Measurements from ENCODE around the gene PPP1R8.
"Not testable (repeated sequence)": the region's sequence is repeated elsewhere in the genome, so short reads cannot be mapped to it uniquely, and the experiment has no call there.

Gene PPP1R8

GRCh38 chr1:27868932-27869718 lies 38.5 kb downstream of the PPP1R8 start:
- no peaks in the 10 kb centered on the region for H3K27me3 ChIP-seq (ENCODE audit: control insufficient read depth in 5 of 5, insufficient read depth in 4 of 5, low read length in 5 of 5)
- H3K4me3 ChIP-seq (ENCODE audit: low read depth in 1 of 5, low read length in 5 of 5) = no peak overlapping the region
- no peak overlapping the region for H3K27ac ChIP-seq (ENCODE audit: low read depth, low read length)
- H3K4me1 ChIP-seq (ENCODE audit: control insufficient read depth in 5 of 5, insufficient read depth in 5 of 5, low read length in 5 of 5) = peaks cover 0 to 45% (median 32%) of the 10 kb centered on the region in 5 donors
- H3K9me3 ChIP-seq (ENCODE audit: control insufficient read depth in 5 of 5, low read length in 5 of 5) = no peaks in the 10 kb centered on the region
- H3K36me3 ChIP-seq (ENCODE audit: control insufficient read depth in 5 of 5, insufficient read depth in 5 of 5, low read length in 5 of 5) = no peaks in the 10 kb centered on the region
- peak overlapping the region in 1 of 5 donors; percentile 1 for H3K9ac ChIP-seq (ENCODE audit: low read length in 5 of 5)

DNA sequence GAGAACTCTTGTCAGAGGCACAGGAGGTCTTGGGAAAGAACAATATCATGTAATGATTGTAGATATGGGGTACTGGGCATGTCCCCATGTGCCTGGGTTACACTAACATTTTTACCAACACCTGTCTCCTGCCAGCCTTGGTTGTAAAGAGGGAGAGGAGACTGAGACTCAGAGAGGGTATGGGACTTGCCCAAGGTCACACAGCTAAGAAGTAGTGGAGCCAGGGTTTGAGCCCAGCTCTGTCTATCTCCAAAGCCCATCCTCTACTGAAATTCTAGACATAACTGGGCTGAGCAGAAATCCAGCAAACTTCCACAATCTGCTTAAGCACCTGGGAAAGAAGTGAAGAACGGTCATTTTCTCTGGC lies 39.1 kb downstream of the PPP1R8 start:
- no peak overlapping the region for H3K27ac ChIP-seq (ENCODE audit: low read depth, low read length)
- H3K4me3 ChIP-seq (ENCODE audit: low read depth in 1 of 5, low read length in 5 of 5) = no peak overlapping the region
- H3K4me1 ChIP-seq (ENCODE audit: control insufficient read depth in 5 of 5, insufficient read depth in 5 of 5, low read length in 5 of 5) = peaks cover 0 to 39% (median 27%) of the 10 kb centered on the region in 5 donors
- H3K9me3 ChIP-seq (ENCODE audit: control insufficient read depth in 5 of 5, low read length in 5 of 5) = no peaks in the 10 kb centered on the region
- no peaks in the 10 kb centered on the region for H3K27me3 ChIP-seq (ENCODE audit: control insufficient read depth in 5 of 5, insufficient read depth in 4 of 5, low read length in 5 of 5)
- H3K36me3 ChIP-seq (ENCODE audit: control insufficient read depth in 5 of 5, insufficient read depth in 5 of 5, low read length in 5 of 5) = no peaks in the 10 kb centered on the region
- H3K9ac ChIP-seq (ENCODE audit: low read length in 5 of 5) = no peak overlapping the region

DNA sequence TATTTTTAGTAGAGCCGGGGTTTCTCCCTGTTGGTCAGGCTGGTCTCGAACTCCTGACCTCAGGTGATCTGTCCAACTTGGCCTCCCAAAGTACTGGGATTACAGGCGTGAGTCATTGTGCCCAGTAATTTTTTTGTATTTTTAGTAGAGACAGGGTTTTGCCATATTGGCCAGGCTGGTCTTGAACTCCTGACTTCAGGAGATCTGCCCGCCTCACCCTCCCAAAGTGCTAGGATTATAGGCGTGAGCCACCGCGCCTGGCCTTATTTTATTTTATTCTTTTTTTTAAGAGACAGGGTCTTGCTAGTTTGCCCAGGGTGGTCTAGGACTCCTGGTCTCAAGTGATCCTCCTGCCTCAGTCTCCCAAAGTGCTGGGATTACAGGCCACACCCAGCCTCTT lies 40.5 kb downstream of the PPP1R8 start:
- H3K9ac ChIP-seq (ENCODE audit: low read length in 5 of 5); H3K27ac ChIP-seq (ENCODE audit: low read depth, low read length); H3K27me3 ChIP-seq (ENCODE audit: control insufficient read depth in 5 of 5, insufficient read depth in 4 of 5, low read length in 5 of 5); H3K36me3 ChIP-seq (ENCODE audit: control insufficient read depth in 5 of 5, insufficient read depth in 5 of 5, low read length in 5 of 5); H3K9me3 ChIP-seq (ENCODE audit: control insufficient read depth in 5 of 5, low read length in 5 of 5); H3K4me3 ChIP-seq (ENCODE audit: low read depth in 1 of 5, low read length in 5 of 5): not testable (repeated sequence)
- peaks cover 0 to 39% (median 21%) of the 10 kb centered on the region in 5 donors for H3K4me1 ChIP-seq (ENCODE audit: control insufficient read depth in 5 of 5, insufficient read depth in 5 of 5, low read length in 5 of 5)

DNA sequence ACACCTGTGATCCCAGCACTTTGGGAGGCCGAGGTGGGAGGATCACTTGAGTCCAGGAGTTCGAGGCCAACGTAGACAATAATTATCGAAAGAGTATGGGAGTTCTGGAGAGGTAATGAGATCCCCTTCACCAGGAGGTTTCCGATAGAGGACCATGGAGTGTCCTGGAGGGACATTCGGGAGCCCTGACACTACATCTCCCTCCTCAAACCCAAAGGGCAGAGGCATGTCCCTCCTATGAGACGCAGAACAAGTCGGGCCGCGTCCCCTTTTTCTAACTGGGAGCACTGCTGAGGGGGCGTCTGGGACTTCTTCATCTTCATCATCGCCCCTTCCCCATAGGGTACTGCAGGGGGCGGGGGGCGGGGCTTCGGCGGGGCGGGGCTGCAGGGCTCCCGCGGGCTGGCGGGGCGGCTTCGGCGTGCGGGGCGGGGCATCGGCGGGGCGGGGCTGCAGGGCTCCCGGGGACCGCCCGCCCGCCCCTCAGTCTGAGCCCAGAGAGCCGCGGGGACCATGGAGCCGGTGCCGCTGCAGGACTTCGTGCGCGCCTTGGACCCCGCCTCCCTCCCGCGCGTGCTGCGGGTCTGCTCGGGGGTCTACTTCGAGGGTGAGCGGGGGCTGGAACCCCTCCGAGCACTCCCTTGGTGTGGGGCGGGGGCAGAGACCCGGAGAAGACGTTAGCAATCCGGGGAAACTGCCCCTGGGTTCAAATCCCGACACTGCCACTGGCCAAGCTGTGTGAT lies 41.6 kb downstream of the PPP1R8 start, which contains the start of gene THEMIS2:
Gene THEMIS2 (plus strand): TSS at position 486 of the 743 bp plus-strand sequence. CDS start 28 bp downstream, at position 514.
- Histone ChIP-seq H3K4me1 (ENCODE audit: control insufficient read depth in 5 of 5, insufficient read depth in 5 of 5, low read length in 5 of 5) (peaks cover 0 to 46% (median 26%) of the 10 kb centered on the region in 5 donors), H3K27ac (ENCODE audit: low read depth, low read length) (peak within 1 kb of the TSS; percentile 50), H3K9ac (ENCODE audit: low read length in 5 of 5) (peak within 1 kb of the TSS in 4 of 5 donors; percentile 52 to 87 (median 82)), H3K27me3 (ENCODE audit: control insufficient read depth in 5 of 5, insufficient read depth in 4 of 5, low read length in 5 of 5) (no peaks in the 10 kb centered on the region), H3K4me3 (ENCODE audit: low read depth in 1 of 5, low read length in 5 of 5) (peak within 1 kb of the TSS; percentile 76 to 89 (median 83)), H3K9me3 (ENCODE audit: control insufficient read depth in 5 of 5, low read length in 5 of 5) (no peaks in the 10 kb centered on the region), H3K36me3 (ENCODE audit: control insufficient read depth in 5 of 5, insufficient read depth in 5 of 5, low read length in 5 of 5) (peaks cover 0 to 9% (median 4%) of the 10 kb centered on the region in 5 donors)

DNA sequence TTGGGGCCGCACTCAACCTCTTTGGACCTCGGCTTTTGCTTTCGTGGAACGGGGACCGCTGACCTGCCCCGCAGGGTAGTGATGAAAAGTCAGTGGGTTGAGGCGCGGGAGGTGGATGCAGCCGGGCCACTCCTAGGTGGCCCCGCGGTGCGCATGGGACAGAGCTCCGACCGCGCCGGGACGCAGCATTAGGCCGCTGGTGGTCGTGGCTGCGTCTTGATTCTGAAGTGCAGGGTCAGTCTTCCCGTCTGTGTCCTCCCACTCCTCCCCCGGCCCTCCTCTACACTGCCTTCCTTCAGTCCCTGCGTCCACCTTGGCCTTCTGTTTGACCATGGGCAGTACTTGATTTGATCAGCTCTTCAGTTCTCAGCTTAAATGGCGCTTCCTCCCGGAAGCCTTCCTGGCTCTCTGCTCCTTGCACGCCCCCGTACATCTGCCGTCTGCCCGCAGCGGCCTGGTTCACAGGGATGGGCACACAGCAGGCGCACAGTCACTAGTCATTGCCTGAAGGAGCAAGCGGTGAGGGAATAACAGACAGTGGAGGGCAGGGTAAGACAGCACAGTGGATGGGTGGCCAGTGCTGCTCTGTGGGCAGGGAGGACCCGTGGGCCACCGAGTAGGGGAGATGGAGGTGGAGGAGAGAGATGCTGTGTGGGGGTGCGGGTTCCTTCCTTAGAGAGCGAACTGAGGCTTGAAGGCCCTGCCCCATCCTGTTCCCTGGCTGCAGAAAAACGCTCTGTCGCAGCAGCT lies 42.4 kb downstream of the PPP1R8 start:
- Histone ChIP-seq H3K9ac (ENCODE audit: low read length in 5 of 5) (peak overlapping the region in 4 of 5 donors; percentile 52 to 87 (median 82)), H3K36me3 (ENCODE audit: control insufficient read depth in 5 of 5, insufficient read depth in 5 of 5, low read length in 5 of 5) (peaks cover 0 to 9% (median 4%) of the 10 kb centered on the region in 5 donors), H3K27ac (ENCODE audit: low read depth, low read length) (peak overlapping the region; percentile 50), H3K4me3 (ENCODE audit: low read depth in 1 of 5, low read length in 5 of 5) (peak overlapping the region; percentile 76 to 89 (median 83)), H3K27me3 (ENCODE audit: control insufficient read depth in 5 of 5, insufficient read depth in 4 of 5, low read length in 5 of 5) (no peaks in the 10 kb centered on the region), H3K9me3 (ENCODE audit: control insufficient read depth in 5 of 5, low read length in 5 of 5) (no peaks in the 10 kb centered on the region), H3K4me1 (ENCODE audit: control insufficient read depth in 5 of 5, insufficient read depth in 5 of 5, low read length in 5 of 5) (peaks cover 0 to 46% (median 26%) of the 10 kb centered on the region in 5 donors)

- Histone ChIP-seq H3K4me1 (ENCODE audit: control insufficient read depth in 5 of 5, insufficient read depth in 5 of 5, low read length in 5 of 5) (peaks cover 0 to 49% (median 24%) of the 10 kb centered on the region in 5 donors), H3K27ac (ENCODE audit: low read depth, low read length) (peak overlapping the region; percentile 50)
These were observed 43.2 kb downstream of the PPP1R8 start for GRCh38 chr1:27873671-27874384.

GRCh38 chr1:27876341-27877114 lies 45.9 kb downstream of the PPP1R8 start:
- no peak overlapping the region for H3K27ac ChIP-seq (ENCODE audit: low read depth, low read length)

More at GRCh38 chr1:27873671-27874384, 43.2 kb downstream of the PPP1R8 start:
- Histone ChIP-seq H3K27me3 (ENCODE audit: control insufficient read depth in 5 of 5, insufficient read depth in 4 of 5, low read length in 5 of 5) (no peaks in the 10 kb centered on the region), H3K4me3 (ENCODE audit: low read depth in 1 of 5, low read length in 5 of 5) (peak overlapping the region; percentile 76 to 89 (median 83)), H3K9ac (ENCODE audit: low read length in 5 of 5) (peak overlapping the region in 4 of 5 donors; percentile 52 to 87 (median 82)), H3K36me3 (ENCODE audit: control insufficient read depth in 5 of 5, insufficient read depth in 5 of 5, low read length in 5 of 5) (peaks cover 0 to 9% (median 4%) of the 10 kb centered on the region in 5 donors), H3K9me3 (ENCODE audit: control insufficient read depth in 5 of 5, low read length in 5 of 5) (no peaks in the 10 kb centered on the region)

DNA sequence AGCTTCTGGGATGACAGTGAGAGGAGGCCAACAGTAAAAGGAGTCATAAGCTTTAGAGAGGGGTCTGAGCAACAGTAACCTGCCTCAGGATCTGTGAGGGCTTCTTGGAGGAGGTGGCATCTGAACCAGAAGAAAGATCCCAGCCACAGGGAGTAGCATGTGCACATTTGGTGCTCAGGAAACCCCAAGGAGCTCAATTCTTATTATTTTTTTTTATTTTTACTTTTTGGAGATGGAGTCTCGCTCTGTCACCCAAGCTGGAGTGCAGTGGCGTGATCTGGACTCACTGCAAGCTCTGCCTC lies 46.5 kb downstream of the PPP1R8 start:
- Histone ChIP-seq H3K27me3 (ENCODE audit: control insufficient read depth in 5 of 5, insufficient read depth in 4 of 5, low read length in 5 of 5) (no peaks in the 10 kb centered on the region), H3K4me3 (ENCODE audit: low read depth in 1 of 5, low read length in 5 of 5) (no peak overlapping the region), H3K9ac (ENCODE audit: low read length in 5 of 5) (no peak overlapping the region), H3K27ac (ENCODE audit: low read depth, low read length) (no peak overlapping the region), H3K9me3 (ENCODE audit: control insufficient read depth in 5 of 5, low read length in 5 of 5) (no peaks in the 10 kb centered on the region), H3K36me3 (ENCODE audit: control insufficient read depth in 5 of 5, insufficient read depth in 5 of 5, low read length in 5 of 5) (peaks cover 0 to 23% (median 8%) of the 10 kb centered on the region in 5 donors), H3K4me1 (ENCODE audit: control insufficient read depth in 5 of 5, insufficient read depth in 5 of 5, low read length in 5 of 5) (peaks cover 0 to 44% (median 19%) of the 10 kb centered on the region in 5 donors)

More at GRCh38 chr1:27876341-27877114, 45.9 kb downstream of the PPP1R8 start:
- no peak overlapping the region for H3K9ac ChIP-seq (ENCODE audit: low read length in 5 of 5)
- peaks cover 0 to 46% (median 21%) of the 10 kb centered on the region in 5 donors for H3K4me1 ChIP-seq (ENCODE audit: control insufficient read depth in 5 of 5, insufficient read depth in 5 of 5, low read length in 5 of 5)
- H3K36me3 ChIP-seq (ENCODE audit: control insufficient read depth in 5 of 5, insufficient read depth in 5 of 5, low read length in 5 of 5) = peaks cover 0 to 18% (median 8%) of the 10 kb centered on the region in 5 donors
- no peaks in the 10 kb centered on the region for H3K9me3 ChIP-seq (ENCODE audit: control insufficient read depth in 5 of 5, low read length in 5 of 5)
- H3K4me3 ChIP-seq (ENCODE audit: low read depth in 1 of 5, low read length in 5 of 5) = no peak overlapping the region
- H3K27me3 ChIP-seq (ENCODE audit: control insufficient read depth in 5 of 5, insufficient read depth in 4 of 5, low read length in 5 of 5) = no peaks in the 10 kb centered on the region

DNA sequence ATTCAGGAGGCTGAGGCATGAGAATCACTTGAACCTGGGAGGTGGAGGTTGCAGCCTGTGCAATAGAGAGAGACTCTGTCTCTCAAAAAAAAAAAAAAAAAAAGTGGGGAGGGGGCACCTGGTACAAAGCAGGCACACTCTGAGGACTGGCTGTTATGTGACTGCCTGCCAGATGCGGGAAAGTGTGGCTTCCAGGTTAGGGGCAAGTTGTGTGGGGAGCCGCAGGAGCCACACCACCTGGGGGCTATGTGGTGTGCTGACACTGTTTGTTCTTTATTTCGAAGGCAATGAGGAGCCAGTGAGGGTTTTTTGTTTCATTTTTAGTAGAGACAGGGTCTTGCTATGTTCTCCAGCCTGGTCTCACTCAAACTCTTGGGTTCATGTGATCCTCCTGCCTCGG lies 47.5 kb downstream of the PPP1R8 start:
- Histone ChIP-seq H3K36me3 (ENCODE audit: control insufficient read depth in 5 of 5, insufficient read depth in 5 of 5, low read length in 5 of 5) (peaks cover 0 to 32% (median 11%) of the 10 kb centered on the region in 5 donors), H3K27me3 (ENCODE audit: control insufficient read depth in 5 of 5, insufficient read depth in 4 of 5, low read length in 5 of 5) (no peaks in the 10 kb centered on the region), H3K9ac (ENCODE audit: low read length in 5 of 5) (no peak overlapping the region), H3K4me1 (ENCODE audit: control insufficient read depth in 5 of 5, insufficient read depth in 5 of 5, low read length in 5 of 5) (peaks cover 0 to 45% (median 12%) of the 10 kb centered on the region in 5 donors), H3K4me3 (ENCODE audit: low read depth in 1 of 5, low read length in 5 of 5) (no peak overlapping the region), H3K9me3 (ENCODE audit: control insufficient read depth in 5 of 5, low read length in 5 of 5) (no peaks in the 10 kb centered on the region), H3K27ac (ENCODE audit: low read depth, low read length) (no peak overlapping the region)

All from subcutaneous abdominal adipose tissue (tissue), 5 donors.